SK-N-SH (cell line): ENCODE data around the gene ZFHX3. TPM values are rescaled to one million over a fixed set of nuclear protein-coding genes. Genes with fewer than 3 reads are reported as not detected.

Experiments used
- CTCF ChIA-PET: fragments of 300-600, 350-600 bp; formaldehyde crosslinking; extraction: SDS; loops from one replicate; lab custom pipeline; 2021; lab: Yijun Ruan, JAX
- POLR2A ChIA-PET: fragments of 350-600 bp; sonication (Branson Sonifier 250); formaldehyde crosslinking; extraction: SDS; loops from one replicate; lab custom pipeline; 2020; ENCODE audit warnings: antibody characterized with exemption, inconsistent platforms; lab: Yijun Ruan, JAX
- DNase-seq: peaks from one replicate; pipeline ENCODE4 v3.0.0; 2012
- H2AFZ ChIP-seq: fragments of 200-600 bp; sonication (generic); 2 replicates; pipeline ENCODE4 v1.8.1; 2016; ENCODE audit warnings: antibody characterized with exemption, mild to moderate bottlenecking, low read depth
- H3F3A ChIP-seq: fragments of 200-600 bp; sonication (generic); replicated peaks from 2 replicates; pipeline ENCODE3; 2016; ENCODE audit warnings: antibody characterized with exemption, mild to moderate bottlenecking; ENCODE audit not compliant: insufficient read depth
- H3K27ac ChIP-seq, 2 experiments: fragments of 200-500 bp in 1 of 2; fragments of 200-600 bp in 1 of 2; sonication (Bioruptor generic) in 1 of 2; sonication (generic), shearing (Covaris generic) in 1 of 2; 2 replicates each; pipeline versions ENCODE4 v1.5.1 to v1.6.1; 2014 to 2016; ENCODE audit warnings: low read depth in 2 of 2, inconsistent platforms in 1 of 2, low read length in 1 of 2, mild to moderate bottlenecking in 1 of 2, mixed read lengths in 1 of 2
- H3K27me3 ChIP-seq: fragments of 200-600 bp; sonication (generic), shearing (Covaris generic); 2 replicates; pipeline ENCODE4 v1.6.1; 2016; ENCODE audit warnings: mixed run types; ENCODE audit not compliant: insufficient read depth
- H3K36me3 ChIP-seq, 2 experiments: fragments of 200-500 bp in 1 of 2; fragments of 200-600 bp in 1 of 2; sonication (Bioruptor generic) in 1 of 2; sonication (generic) in 1 of 2; replicated peaks in 1 of 2; 2 replicates each; pipeline versions ENCODE3 to v1.5.1; 2014 to 2016; ENCODE audit warnings: low read length in 1 of 2, mild to moderate bottlenecking in 1 of 2; ENCODE audit not compliant: insufficient read depth in 2 of 2, control insufficient read depth in 1 of 2
- H3K4me1 ChIP-seq, 2 experiments: fragments of 200-500 bp in 1 of 2; fragments of 200-600 bp in 1 of 2; sonication (Bioruptor generic) in 1 of 2; sonication (generic), shearing (Covaris generic) in 1 of 2; 2 replicates each; pipeline versions ENCODE4 v1.5.1 to v1.6.1; 2014 to 2016; ENCODE audit warnings: low read depth in 1 of 2, low read length in 1 of 2, mixed run types in 1 of 2; ENCODE audit not compliant: insufficient read depth in 2 of 2, control insufficient read depth in 1 of 2
- H3K4me2 ChIP-seq: fragments of 200-600 bp; sonication (generic), shearing (Covaris generic); 2 replicates; pipeline ENCODE4 v1.6.1; 2017; ENCODE audit warnings: mixed run types
- H3K4me3 ChIP-seq, 2 experiments: fragments of 200-500 bp in 1 of 2; fragments of 200-600 bp in 1 of 2; sonication (Bioruptor generic) in 1 of 2; sonication (generic), shearing (Covaris generic) in 1 of 2; 2 replicates each; pipeline versions ENCODE4 v1.5.1 to v1.8.1; 2014 to 2016; ENCODE audit warnings: low read depth in 2 of 2, inconsistent platforms in 1 of 2, low read length in 1 of 2, mild to moderate bottlenecking in 1 of 2, mixed read lengths in 1 of 2, moderate library complexity in 1 of 2
- H3K79me2 ChIP-seq: fragments of 200-600 bp; sonication (generic); 2 replicates; pipeline ENCODE4 v1.8.1; 2017; ENCODE audit warnings: mild to moderate bottlenecking; ENCODE audit not compliant: insufficient read depth
- H3K9ac ChIP-seq: fragments of 200-600 bp; sonication (generic); 2 replicates; pipeline ENCODE4 v1.6.1; 2017; ENCODE audit warnings: mixed run types
- H3K9me2 ChIP-seq: fragments of 200-600 bp; sonication (generic); 2 replicates; pipeline ENCODE4 v1.6.1; 2017; ENCODE audit warnings: mixed run types
- H3K9me3 ChIP-seq: fragments of 200-600 bp; sonication (generic); 2 replicates; pipeline ENCODE4 v1.6.1; 2017; ENCODE audit warnings: mixed run types, mild to moderate bottlenecking, moderate library complexity
- H4K20me1 ChIP-seq: fragments of 200-600 bp; sonication (generic); 2 replicates; pipeline ENCODE4 v1.6.1; 2017; ENCODE audit warnings: mild to moderate bottlenecking, mixed run types; ENCODE audit not compliant: insufficient read depth
- CHD2 ChIP-seq: fragments of 150-350 bp; IDR thresholded peaks from 2 replicates; pipeline ENCODE4 v1.6.1; 2018; ENCODE audit warnings: low read length; ENCODE audit not compliant: partially characterized antibody
- ELF1 ChIP-seq: IDR thresholded peaks from 2 replicates; pipeline ENCODE4 v1.4.0; 2012
- GATA2 ChIP-seq: sonication (generic); formaldehyde crosslinking; IDR thresholded peaks from 2 replicates; pipeline ENCODE4 v1.5.0; 2020; ENCODE audit warnings: mild to moderate bottlenecking, missing genetic modification reagents
- JUND ChIP-seq: IDR thresholded peaks from 2 replicates; pipeline ENCODE4 v1.4.0; 2012
- MEF2A ChIP-seq: IDR thresholded peaks from 2 replicates; pipeline ENCODE4 v1.4.0; 2012; ENCODE audit warnings: low read depth, borderline replicate concordance
- NFIC ChIP-seq: IDR thresholded peaks from 2 replicates; pipeline ENCODE4 v1.4.0; 2012; ENCODE audit warnings: borderline replicate concordance
- NRF1 ChIP-seq: IDR thresholded peaks from 2 replicates; pipeline ENCODE4 v1.6.1; 2012; ENCODE audit warnings: low read depth, mild to moderate bottlenecking, low read length
- POLR2AphosphoS5 ChIP-seq: IDR thresholded peaks from 2 replicates; pipeline ENCODE4 v1.6.1; 2012; ENCODE audit warnings: low read depth, low read length
- RAD21 ChIP-seq: IDR thresholded peaks from 2 replicates; pipeline ENCODE4 v1.6.1; 2012; ENCODE audit warnings: mild to moderate bottlenecking, low read length
- RCOR1 ChIP-seq: fragments of 150-350 bp; IDR thresholded peaks from 2 replicates; pipeline ENCODE4 v1.6.1; 2017; ENCODE audit warnings: antibody characterized with exemption, low read length
- RFX5 ChIP-seq: IDR thresholded peaks from 2 replicates; pipeline ENCODE4 v1.6.1; 2012; ENCODE audit warnings: mild to moderate bottlenecking, improper control_type of control experiment, low read length
- TEAD4 ChIP-seq: IDR thresholded peaks from 2 replicates; pipeline ENCODE4 v1.4.0; 2012; ENCODE audit warnings: mild to moderate bottlenecking, borderline replicate concordance; ENCODE audit not compliant: insufficient read depth
- YY1 ChIP-seq: IDR thresholded peaks from 2 replicates; pipeline ENCODE4 v1.4.0; 2012; ENCODE audit warnings: low read depth, mild to moderate bottlenecking
- WGBS: methylation state at CpG from one replicate; pipeline ENCODE4 v1.1.6; 2017; ENCODE audit warnings: low lambda C conversion rate; 5-methylcytosine and 5-hydroxymethylcytosine counted together
- polyA plus RNA-seq, 3 experiments: library from polyadenylated mRNA; depleted of rRNA; stranded (reverse); fragments of >200 nt; gene quantifications; 2 replicates each; pipeline ENCODE4 v1.2.3, GENCODE V29; 2012
- TF ChIP-seq, protein P1 (sequence below): fragments of 150-350 bp; IDR thresholded peaks from 2 replicates; pipeline ENCODE4 v1.6.1; 2017; ENCODE audit warnings: antibody characterized with exemption, low read length, low read depth, borderline replicate concordance
- TF ChIP-seq, protein P2 (sequence below): IDR thresholded peaks from 2 replicates; pipeline ENCODE4 v1.4.0; 2012; ENCODE audit warnings: low read depth, borderline replicate concordance
- TF ChIP-seq, protein P3 (sequence below): IDR thresholded peaks from 2 replicates; pipeline ENCODE4 v1.4.0; 2012; ENCODE audit warnings: low read depth
- TF ChIP-seq, protein P4 (sequence below): fragments of 200-600 bp; sonication (generic); IDR thresholded peaks from 2 replicates; pipeline ENCODE4 v1.6.1; 2017; ENCODE audit warnings: antibody characterized with exemption, mild to moderate bottlenecking, moderate library complexity

ZFHX3 gene
- polyA plus RNA-seq, 1 of the 3 experiments (the other 2 are of a cell fraction) = 2.0 TPM

DNA sequence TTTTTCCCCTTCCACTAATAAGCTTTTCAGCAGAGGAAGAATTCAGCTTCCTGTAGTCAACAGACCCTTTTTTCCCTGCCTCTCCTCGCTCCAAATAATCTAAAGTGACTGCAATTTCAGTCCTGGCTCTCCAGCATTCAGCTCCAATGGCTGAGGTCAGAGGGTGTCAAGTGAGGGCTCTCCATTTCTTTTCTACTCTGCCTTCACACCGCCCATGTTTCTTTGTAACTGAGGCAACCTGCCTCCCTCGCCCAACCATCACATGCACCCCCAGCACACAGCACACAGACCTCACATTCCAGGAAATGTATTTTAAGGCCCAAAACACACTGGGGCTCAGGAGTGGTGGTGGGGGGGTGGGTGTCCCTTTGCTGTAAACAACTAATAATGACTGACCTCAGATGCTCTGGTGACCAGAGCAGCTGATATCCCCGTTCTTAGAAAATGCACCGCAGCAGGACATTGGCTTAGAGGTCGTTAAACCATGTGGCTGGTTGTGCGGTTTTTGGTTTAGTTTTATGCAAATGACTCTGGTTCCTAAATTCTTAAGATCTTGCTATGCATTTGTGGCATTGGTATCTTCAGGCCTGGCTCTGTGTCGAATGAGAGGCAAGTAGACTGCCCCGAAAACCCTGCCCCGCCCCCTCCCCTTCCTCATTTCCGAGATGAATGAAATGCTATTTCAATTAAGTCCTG, 203.6 kb downstream of the ZFHX3 start:
- H3K9me3 ChIP-seq = no peaks in the 10 kb centered on the region
- no peak overlapping the region for H3K27ac ChIP-seq
- no peak overlapping the region for H2AFZ ChIP-seq
- peaks cover 17 to 51% of the 10 kb centered on the region in 2 experiments for H3K4me1 ChIP-seq
- no peak overlapping the region for H3K9ac ChIP-seq
- DNase-seq = no peak
- H3K79me2 ChIP-seq = peaks cover 43% of the 10 kb centered on the region
- H3K27me3 ChIP-seq = no peaks in the 10 kb centered on the region
- H3K4me3 ChIP-seq = no peak overlapping the region
- CTCF ChIA-PET = interaction anchor here (0.6 to 6.8 kb wide), 2 partner anchors 11 to 1220 kb away, joined by 3 to 82 read pairs; no protein-coding TSS in a partner anchor
- POLR2A ChIA-PET = no interaction called here
- H3K36me3 ChIP-seq = peaks cover 0 to 3% of the 10 kb centered on the region in 2 experiments
- no peaks in the 10 kb centered on the region for H3F3A ChIP-seq
- no peak overlapping the region for H3K4me2 ChIP-seq
- 96% methylated on average over 11 of the region's 11 CpGs for WGBS
- TF ChIP-seq, protein P1, sequence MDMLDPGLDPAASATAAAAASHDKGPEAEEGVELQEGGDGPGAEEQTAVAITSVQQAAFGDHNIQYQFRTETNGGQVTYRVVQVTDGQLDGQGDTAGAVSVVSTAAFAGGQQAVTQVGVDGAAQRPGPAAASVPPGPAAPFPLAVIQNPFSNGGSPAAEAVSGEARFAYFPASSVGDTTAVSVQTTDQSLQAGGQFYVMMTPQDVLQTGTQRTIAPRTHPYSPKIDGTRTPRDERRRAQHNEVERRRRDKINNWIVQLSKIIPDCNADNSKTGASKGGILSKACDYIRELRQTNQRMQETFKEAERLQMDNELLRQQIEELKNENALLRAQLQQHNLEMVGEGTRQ = no peak
- no peak for TF ChIP-seq CHD2
- TF ChIP-seq RCOR1 = no peak
- TF ChIP-seq POLR2AphosphoS5 = no peak
- TF ChIP-seq, protein P2, sequence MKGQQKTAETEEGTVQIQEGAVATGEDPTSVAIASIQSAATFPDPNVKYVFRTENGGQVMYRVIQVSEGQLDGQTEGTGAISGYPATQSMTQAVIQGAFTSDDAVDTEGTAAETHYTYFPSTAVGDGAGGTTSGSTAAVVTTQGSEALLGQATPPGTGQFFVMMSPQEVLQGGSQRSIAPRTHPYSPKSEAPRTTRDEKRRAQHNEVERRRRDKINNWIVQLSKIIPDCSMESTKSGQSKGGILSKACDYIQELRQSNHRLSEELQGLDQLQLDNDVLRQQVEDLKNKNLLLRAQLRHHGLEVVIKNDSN = no peak
- no peak for TF ChIP-seq RAD21
- TF ChIP-seq RFX5 = no peak
- no peaks in the 10 kb centered on the region for H4K20me1 ChIP-seq
- no peaks in the 10 kb centered on the region for H3K9me2 ChIP-seq

DNA sequence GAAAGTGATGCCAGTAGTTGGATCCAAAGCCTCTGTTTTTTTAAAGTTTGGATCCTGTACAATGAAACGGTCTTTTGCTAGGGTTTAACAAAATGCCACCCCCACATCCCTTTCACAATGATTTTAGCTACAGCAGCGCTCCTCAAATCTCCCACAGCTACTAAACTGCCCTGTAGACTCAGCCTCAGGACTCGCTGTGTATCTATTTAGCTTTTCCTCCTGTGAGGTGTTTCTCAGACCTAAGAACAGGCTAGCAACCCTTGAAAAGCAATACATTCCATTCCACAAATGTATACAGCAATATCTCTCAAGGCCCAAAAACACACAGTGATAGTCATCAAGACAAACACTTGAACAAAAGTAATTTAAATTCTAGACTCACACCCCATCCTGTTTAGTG, 206.4 kb downstream of the ZFHX3 start:
- Histone ChIP-seq H3K4me2 (no peak overlapping the region), H3K27me3 (no peaks in the 10 kb centered on the region), H3K36me3 (peaks cover 0 to 3% of the 10 kb centered on the region in 2 experiments), H3K9me3 (no peaks in the 10 kb centered on the region), H3K4me3 (no peak overlapping the region), H3K9me2 (no peaks in the 10 kb centered on the region), H3K79me2 (peaks cover 45% of the 10 kb centered on the region), H4K20me1 (no peaks in the 10 kb centered on the region), H3F3A (no peaks in the 10 kb centered on the region), H3K9ac (no peak overlapping the region), H3K4me1 (peaks cover 0 to 23% of the 10 kb centered on the region in 2 experiments; a peak in 3 of 4 replicates), H3K27ac (no peak overlapping the region), H2AFZ (no peak overlapping the region)
- DNase-seq = no peak
- ChIA-PET CTCF (interaction anchor here (1.4 to 1.8 kb wide), 2 partner anchors 9 to 106 kb away, joined by 4 to 7 read pairs; no protein-coding TSS in a partner anchor), POLR2A (no interaction called here)
- TF ChIP-seq GATA2 (CRISPR knock-in tag) (no peak), RCOR1 (no peak), JUND (no peak), TEAD4 (no peak), ELF1 (no peak), NFIC (no peak), YY1 (no peak), MEF2A (no peak), CHD2 (no peak), NRF1 (no peak)
- TF ChIP-seq, protein P3, sequence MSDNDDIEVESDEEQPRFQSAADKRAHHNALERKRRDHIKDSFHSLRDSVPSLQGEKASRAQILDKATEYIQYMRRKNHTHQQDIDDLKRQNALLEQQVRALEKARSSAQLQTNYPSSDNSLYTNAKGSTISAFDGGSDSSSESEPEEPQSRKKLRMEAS = no peak
- TF ChIP-seq, protein P4, sequence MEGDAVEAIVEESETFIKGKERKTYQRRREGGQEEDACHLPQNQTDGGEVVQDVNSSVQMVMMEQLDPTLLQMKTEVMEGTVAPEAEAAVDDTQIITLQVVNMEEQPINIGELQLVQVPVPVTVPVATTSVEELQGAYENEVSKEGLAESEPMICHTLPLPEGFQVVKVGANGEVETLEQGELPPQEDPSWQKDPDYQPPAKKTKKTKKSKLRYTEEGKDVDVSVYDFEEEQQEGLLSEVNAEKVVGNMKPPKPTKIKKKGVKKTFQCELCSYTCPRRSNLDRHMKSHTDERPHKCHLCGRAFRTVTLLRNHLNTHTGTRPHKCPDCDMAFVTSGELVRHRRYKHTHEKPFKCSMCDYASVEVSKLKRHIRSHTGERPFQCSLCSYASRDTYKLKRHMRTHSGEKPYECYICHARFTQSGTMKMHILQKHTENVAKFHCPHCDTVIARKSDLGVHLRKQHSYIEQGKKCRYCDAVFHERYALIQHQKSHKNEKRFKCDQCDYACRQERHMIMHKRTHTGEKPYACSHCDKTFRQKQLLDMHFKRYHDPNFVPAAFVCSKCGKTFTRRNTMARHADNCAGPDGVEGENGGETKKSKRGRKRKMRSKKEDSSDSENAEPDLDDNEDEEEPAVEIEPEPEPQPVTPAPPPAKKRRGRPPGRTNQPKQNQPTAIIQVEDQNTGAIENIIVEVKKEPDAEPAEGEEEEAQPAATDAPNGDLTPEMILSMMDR = no peak
- 97% methylated on average over 3 of the region's 3 CpGs for WGBS
